Uterus (tissue), 2 donors: ENCODE data around the gene DOK6.

Source experiments
- CTCF ChIP-seq, 4 experiments: fragments of 200-600 bp in 2 of 4; fragments of 450-650 bp in 2 of 4; sonication (generic) in 2 of 4; IDR thresholded peaks; one replicate each; pipeline ENCODE4 v1.5.1; 2016 to 2019; ENCODE audit warnings: antibody characterized with exemption in 4 of 4, mild to moderate bottlenecking in 2 of 4, moderate library complexity in 1 of 4
- POLR2A ChIP-seq, 2 donors: fragments of 450-650 bp; IDR thresholded peaks; one replicate each; pipeline ENCODE4 v1.6.1; 2016; ENCODE audit warnings: antibody characterized with exemption in 2 of 2, mild to moderate bottlenecking in 1 of 2, moderate library complexity in 1 of 2

GRCh38 chr18:69737851-69738250 is 337.2 kb downstream of the DOK6 start:
- TF ChIP-seq CTCF (IDR thresholded peaks at IDR 0.05) (no peak), POLR2A (IDR thresholded peaks at IDR 0.05) (no peak)
